Renal pelvis (tissue), 4 donors: Measurements from ENCODE around the gene TRABD. TPM values are rescaled to one million over a fixed set of nuclear protein-coding genes. Genes with fewer than 3 reads are reported as not detected.

Experiments
- DNase-seq: peaks from one replicate; pipeline ENCODE4 v3.0.0-alpha.2; 2013
- polyA plus RNA-seq, 3 donors: library from polyadenylated mRNA; unstranded; fragments of 120-200 nt; gene quantifications; one replicate each; pipeline ENCODE4 v1.2.1, GENCODE V29; 2013; ENCODE audit not compliant: insufficient read length in 3 of 3

The TRABD gene
- polyA plus RNA-seq, 3 donors = 27.2 to 33.9 (median 30.3) TPM

GRCh38 chr22:50236731-50237409, 51.2 kb downstream of the TRABD start:
- DNase-seq = no peak

GRCh38 chr22:50238755-50239154, 53.0 kb downstream of the TRABD start:
- DNase-seq = no peak

GRCh38 chr22:50242406-50242949, 56.8 kb downstream of the TRABD start:
- no peak for DNase-seq

GRCh38 chr22:50243685-50244419, 58.1 kb downstream of the TRABD start:
- DNase-seq = no peak

GRCh38 chr22:50244420-50245213, 58.9 kb downstream of the TRABD start, which contains the start of gene TUBGCP6:
Gene TUBGCP6 (minus strand): TSS chr22:50245023. CDS start chr22:50244459, 564 bp downstream.
- peak; percentile 96 for DNase-seq

- no peak for DNase-seq
Measured at GRCh38 chr22:50245214-50246072, 59.7 kb downstream of the TRABD start.

- DNase-seq = no peak
Measured at GRCh38 chr22:50246242-50247175, 60.8 kb downstream of the TRABD start.

GRCh38 chr22:50247748-50248147, 62.0 kb downstream of the TRABD start:
- DNase-seq = no peak

- no peak for DNase-seq
Measured at GRCh38 chr22:50248196-50249081, 62.7 kb downstream of the TRABD start.

Other genes with a start within 250 kb of the TRABD start
- gene PIM3, start 225.1 kb upstream of the TRABD start, polyA plus RNA-seq = 10 to 100 TPM; 17.5 to 25.0 (median 22.2) TPM
- gene IL17REL, start 173.1 kb upstream of the TRABD start, polyA plus RNA-seq = under 1 TPM in 2 of 3 donors, not detected in 1; 0.03 to 0.06 TPM
- gene TTLL8, start 127.6 kb upstream of the TRABD start, polyA plus RNA-seq = not detected
- gene MLC1, start 100.5 kb upstream of the TRABD start, polyA plus RNA-seq = 1 to 10 TPM in 1 of 3 donors, under 1 TPM in 2; 0.67 to 1.1 (median 0.82) TPM
- gene MOV10L1, start 95.9 kb upstream of the TRABD start, polyA plus RNA-seq = 1 to 10 TPM in 1 of 3 donors, under 1 TPM in 2; 0.70 to 1.1 (median 0.95) TPM
- 1 to 10 TPM; 1.3 to 2.5 (median 2.5) TPM for gene PANX2, start 15.2 kb upstream of the TRABD start, polyA plus RNA-seq
- 10 to 100 TPM; 24.8 to 32.9 (median 28.9) TPM for gene SELENOO, start 15.1 kb downstream of the TRABD start, polyA plus RNA-seq
- gene TUBGCP6, start 59.1 kb downstream of the TRABD start, polyA plus RNA-seq = 10 to 100 TPM; 37.9 to 49.9 (median 48.1) TPM
- 10 to 100 TPM; 25.6 to 29.8 (median 26.7) TPM for gene HDAC10, start 65.4 kb downstream of the TRABD start, polyA plus RNA-seq
- 10 to 100 TPM; 16.7 to 17.7 (median 17.2) TPM for gene MAPK12, start 75.8 kb downstream of the TRABD start, polyA plus RNA-seq
- 10 to 100 TPM in 1 of 3 donors, 1 to 10 TPM in 2; 8.3 to 10.2 (median 9.7) TPM for gene MAPK11, start 84.5 kb downstream of the TRABD start, polyA plus RNA-seq
- 100 to 1,000 TPM; 249 to 261 (median 258) TPM for gene PLXNB2, start 121.7 kb downstream of the TRABD start, polyA plus RNA-seq
- 10 to 100 TPM; 13.9 to 18.7 (median 18.5) TPM for gene DENND6B, start 141.1 kb downstream of the TRABD start, polyA plus RNA-seq
- 10 to 100 TPM; 46.5 to 54.7 (median 50.5) TPM for gene PPP6R2, start 157.4 kb downstream of the TRABD start, polyA plus RNA-seq